HG03139 (cell line): ENCODE measurements around the gene SENP1.

Experiments
- ATAC-seq: cut with Tn5 transposase; IDR thresholded peaks from one replicate; pipeline ENCODE4 v1.9.1; 2021; ENCODE audit not compliant: unreplicated experiment

SENP1 gene

GRCh38 chr12:48001505-48002413, 104.1 kb downstream of the SENP1 start:
- no peak for ATAC-seq

- ATAC-seq = no peak
These were observed 104.9 kb downstream of the SENP1 start for GRCh38 chr12:48000878-48001504.

GRCh38 chr12:47999816-48000215, 106.1 kb downstream of the SENP1 start:
- no peak for ATAC-seq

- ATAC-seq = no peak
These were observed 108.6 kb downstream of the SENP1 start for GRCh38 chr12:47997321-47997720.

- ATAC-seq = no peak
These were observed 109.9 kb downstream of the SENP1 start for GRCh38 chr12:47995981-47996401.

- ATAC-seq = no peak
These were observed 112.4 kb downstream of the SENP1 start for GRCh38 chr12:47993491-47993890.
